NK-92 (cell line): ENCODE data around the gene LIN28A.
A peak's percentile ranks its signal among the peaks of the same experiment; 100 is the strongest.
"Not testable (repeated sequence)": the region's sequence is repeated elsewhere in the genome, so short reads cannot be mapped to it uniquely, and the experiment has no call there.

ENCODE experiments used
- DNase-seq: peaks from one replicate; lab custom pipeline; 2025; ENCODE audit not compliant: unreplicated experiment; lab: John Stamatoyannopoulos, UW

LIN28A gene, protein sequence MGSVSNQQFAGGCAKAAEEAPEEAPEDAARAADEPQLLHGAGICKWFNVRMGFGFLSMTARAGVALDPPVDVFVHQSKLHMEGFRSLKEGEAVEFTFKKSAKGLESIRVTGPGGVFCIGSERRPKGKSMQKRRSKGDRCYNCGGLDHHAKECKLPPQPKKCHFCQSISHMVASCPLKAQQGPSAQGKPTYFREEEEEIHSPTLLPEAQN

GRCh38 chr1:26410706-26411623 is at the start of gene LIN28A:
LIN28A (plus strand) TSS chr1:26410817; CDS start chr1:26410892, 75 bp downstream.
- DNase-seq: no peak

DNA sequence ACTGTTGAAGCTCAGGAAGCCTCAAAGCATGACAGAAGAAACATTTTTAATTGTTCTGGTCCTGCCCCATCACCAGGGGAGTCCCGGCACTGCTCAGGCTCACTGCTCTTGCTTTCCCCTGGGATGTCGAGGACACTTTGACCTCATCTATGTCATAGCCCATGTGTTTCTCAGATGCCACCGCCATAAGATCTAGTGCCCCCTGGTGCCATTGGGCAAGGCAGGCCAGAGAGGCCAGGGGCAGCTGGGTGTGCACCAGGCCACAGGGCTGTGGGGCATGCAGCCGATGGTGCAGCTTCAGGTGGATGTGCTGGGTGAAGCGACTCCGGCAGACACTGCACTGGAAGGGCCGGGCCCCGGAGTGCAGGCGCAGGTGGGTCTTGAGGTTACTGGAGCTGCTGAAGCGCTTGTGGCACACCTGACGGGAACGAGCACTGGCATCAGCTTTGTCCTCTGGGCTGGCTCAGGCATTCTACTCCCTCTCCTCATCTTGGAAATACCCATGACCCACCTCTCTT is 49.0 kb upstream of the LIN28A start:
- no peak for DNase-seq

GRCh38 chr1:26362331-26362730 is 48.3 kb upstream of the LIN28A start:
- no peak for DNase-seq

DNA sequence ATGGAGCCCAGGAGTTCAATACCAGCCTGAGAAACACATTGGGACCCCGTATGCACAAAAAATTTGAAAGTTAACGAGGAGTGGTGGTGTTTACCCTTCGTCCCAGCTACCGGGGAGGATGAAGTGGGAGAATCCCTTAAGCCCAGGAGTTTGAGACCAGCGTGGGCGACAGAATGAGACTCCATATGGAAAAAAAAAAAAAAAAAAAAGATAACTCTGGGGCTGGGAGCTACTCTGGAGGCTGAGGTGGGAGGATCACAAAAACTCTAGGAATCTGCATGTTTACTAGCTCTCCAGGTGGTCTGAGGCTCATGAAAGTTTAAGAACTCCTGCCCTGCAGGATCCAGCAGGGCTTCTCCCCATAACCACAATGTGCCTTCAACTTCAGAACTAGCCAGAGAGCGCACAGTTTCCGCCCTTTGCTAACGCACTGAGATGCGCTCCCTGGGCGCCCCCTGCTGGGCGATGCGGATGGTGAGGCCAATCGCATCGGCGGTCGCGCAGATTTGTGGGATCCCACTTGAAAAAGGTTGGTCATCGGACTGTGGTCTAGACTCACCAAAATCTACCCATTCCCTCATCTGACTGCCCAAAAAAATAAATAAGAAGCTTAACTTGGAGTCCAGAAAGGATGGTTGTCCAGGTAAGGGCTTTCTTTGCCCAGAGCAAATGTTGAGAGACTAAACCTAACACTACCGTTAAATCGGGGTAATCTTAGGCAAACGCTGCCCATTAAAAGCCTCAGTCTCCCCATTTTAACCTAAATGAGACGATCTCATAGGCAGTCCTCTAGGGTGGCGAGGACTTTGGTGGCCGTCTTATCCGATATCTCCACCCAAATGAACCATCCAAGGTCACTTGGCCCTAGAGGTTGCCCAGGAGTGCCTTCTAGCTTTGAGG is 46.8 kb upstream of the LIN28A start:
- no peak for DNase-seq

DNA sequence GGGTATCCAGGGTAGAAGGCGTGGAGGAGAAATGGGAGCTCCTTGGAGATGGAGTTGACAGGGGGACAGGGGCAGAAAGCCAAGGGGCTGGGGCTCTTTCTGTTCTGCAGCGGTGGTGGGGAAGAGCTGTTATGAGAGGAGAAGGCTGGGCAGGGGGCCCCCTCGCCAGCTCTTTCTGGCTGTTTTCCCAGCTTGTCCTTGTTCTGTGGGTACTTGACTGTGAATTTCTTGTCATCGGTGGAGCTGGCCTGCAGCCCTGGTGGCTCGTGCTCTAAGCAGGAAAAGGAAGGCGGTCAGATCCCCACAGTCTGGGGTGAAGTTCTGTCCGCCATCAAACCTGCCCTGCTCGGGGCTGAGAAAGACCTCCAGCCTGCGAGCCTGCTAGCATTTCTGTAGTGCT is 45.7 kb upstream of the LIN28A start:
- DNase-seq: no peak

DNA sequence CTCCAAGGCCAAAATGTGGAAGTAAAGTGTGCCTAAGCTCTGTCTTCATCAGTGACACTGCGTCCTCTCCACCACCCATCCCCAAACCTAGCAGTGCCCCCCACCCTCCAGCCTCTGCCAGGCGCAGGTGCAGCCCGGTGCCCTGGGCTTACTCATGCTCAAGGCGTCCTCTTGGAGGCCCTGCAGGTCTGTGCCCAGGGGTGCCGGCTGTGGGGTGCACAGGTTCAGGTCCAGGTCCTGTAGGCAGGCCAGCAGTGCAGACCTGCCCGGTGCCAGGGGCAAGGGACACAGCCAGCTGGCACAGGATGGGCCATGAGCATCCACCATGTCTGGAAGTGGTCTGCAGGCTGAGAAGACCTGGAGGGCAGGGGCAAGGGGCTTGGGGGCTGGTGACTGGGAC is 43.2 kb upstream of the LIN28A start:
- no peak for DNase-seq

DNA sequence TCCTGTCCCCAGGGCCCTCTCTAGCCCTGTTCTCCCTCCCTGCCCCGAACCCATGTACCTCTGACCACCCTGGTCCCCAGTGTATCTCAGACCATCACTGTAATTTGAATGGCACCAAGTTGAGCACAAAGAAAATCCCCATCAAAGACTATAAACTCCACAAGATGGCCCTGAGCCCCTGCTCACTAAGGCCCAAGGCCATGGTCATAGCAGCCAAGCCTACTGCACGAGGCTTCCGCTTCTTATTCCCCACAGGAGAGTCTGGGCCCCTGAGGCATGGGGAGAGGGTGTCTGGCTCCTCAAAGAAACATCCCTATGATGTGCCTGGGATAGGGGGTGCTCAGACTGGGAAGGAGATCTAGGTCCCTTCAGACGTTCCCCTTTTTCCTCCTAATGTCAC is 42.6 kb upstream of the LIN28A start:
- no peak for DNase-seq

GRCh38 chr1:26368486-26368885 is 42.1 kb upstream of the LIN28A start:
- DNase-seq: no peak

DNA sequence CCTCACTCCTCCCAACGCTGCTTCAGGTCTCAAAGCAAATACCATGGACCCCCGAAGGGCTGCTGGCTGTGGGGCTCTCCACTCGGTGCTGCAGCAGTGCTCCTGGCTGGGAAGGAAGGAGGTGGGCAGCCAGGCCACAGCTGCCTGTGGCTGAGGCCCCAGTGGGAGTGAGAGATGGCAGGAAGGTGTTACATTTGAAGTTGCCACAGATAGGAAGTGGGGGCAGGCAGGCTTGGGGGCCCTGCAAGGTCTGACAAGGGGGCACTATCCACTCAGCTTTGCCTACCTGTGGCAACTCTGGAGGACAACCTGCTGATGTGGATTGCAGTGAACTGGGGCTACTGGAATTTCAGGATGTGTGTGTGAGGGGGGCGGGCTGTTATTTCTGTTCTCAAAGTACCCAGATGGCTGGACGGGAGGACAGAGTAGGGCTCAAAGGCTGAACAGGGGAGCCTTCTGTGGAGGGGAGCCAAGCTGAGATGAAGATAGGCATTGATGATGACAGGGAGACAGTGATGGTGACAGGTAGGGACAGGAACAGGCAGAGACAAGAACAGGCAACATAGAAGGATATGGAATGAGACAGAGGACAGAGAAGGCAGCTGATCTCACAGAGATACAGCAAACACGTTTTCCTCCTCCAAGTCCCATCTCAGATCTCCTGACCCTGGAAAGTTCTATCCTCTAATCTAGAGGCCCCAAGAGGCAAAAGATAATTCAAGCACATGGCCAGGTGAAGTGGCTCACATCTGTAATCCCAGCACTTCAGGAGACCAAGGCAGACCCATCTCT is 39.8 kb upstream of the LIN28A start:
- DNase-seq: no peak

- DNase-seq: no peak
These were observed 38.6 kb upstream of the LIN28A start for GRCh38 chr1:26372039-26372438.

DNA sequence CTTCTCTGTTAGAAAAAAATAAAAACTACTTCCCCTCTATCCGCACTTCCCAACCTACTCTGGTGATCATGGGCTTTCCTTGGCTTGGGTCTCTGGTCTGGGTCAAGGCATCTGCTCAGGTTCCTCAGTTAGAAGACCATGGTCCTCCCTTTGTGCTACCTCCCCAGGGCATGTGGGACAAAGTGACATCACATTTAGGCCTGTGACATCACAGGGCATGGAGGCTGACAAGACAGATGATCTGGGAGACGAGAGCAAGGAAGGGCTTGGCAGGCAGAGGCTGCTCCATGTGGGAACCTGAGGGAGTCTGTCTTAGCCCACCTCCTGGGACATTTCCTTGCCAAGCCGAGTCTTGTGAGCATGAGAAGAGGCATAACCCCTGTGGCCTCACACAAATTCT is 38.0 kb upstream of the LIN28A start, which contains the start of gene ZNF683:
ZNF683 (minus strand) TSS at position 140 of the 400 bp plus-strand sequence. CDS start 4,179 bp downstream, outside the sequence.
- DNase-seq: not testable (repeated sequence)

GRCh38 chr1:26373281-26373680 is 37.3 kb upstream of the LIN28A start:
- DNase-seq: no peak

DNA sequence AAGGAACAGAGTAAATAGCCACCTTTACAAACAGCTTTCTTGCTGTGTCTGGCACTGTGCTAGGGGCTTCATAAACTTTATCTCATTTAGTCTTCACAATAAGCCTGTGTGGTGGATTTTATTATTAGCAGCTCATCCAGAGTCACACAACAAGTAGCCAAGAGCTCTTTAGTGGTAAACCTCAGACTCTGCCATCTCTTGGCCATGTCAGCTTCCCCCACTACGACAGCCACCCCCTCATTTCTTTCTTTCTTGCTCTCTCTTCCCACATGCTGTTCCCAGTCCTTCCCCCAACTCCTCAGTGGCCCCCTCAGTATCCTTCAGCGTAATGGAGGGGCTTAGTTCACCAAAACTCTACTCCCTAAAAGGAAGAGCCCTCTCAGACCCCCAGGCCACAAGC is 36.8 kb upstream of the LIN28A start:
- no peak for DNase-seq

- DNase-seq: not testable (repeated sequence)
These were observed 36.3 kb upstream of the LIN28A start for GRCh38 chr1:26374361-26374760.

- no peak for DNase-seq
These were observed 35.5 kb upstream of the LIN28A start for GRCh38 chr1:26375081-26375480.

DNA sequence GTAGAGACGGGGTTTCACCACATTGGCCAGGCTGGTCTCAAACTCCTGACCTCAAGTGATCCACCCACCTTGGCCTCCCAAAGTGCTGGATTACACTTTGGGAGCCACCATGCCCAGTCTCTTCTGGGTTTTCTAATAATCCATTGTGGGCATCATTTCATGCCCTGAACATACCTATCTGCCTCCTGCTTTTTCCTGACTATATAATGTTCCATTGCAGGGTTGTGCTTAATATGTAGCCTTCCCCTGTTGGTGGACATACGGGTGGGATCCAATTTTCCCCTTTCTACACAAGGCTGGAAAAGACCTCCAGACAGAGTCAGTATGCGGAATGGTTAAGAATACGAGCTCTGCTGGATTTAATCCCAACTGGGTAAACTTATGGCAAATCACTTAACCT is 34.6 kb upstream of the LIN28A start:
- no peak for DNase-seq

GRCh38 chr1:26378088-26378878 is 32.3 kb upstream of the LIN28A start:
- peak; percentile 28 for DNase-seq

DNA sequence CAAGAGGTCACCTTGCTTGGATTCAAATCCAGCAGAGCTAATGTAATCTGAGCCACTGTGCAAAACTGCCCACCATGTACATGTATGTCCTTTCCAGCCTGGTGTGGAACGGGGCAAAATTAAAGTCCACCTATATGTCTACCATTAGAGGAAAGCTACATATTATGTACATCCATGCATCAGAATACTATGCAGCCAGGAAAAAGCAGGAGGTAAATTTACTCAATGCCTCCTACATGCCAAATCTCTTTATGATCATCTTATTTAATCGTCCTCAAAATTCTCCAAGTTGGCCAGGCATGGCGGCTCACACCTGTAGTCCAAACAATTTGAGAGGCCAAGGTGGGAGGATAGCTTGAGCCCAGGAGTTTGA is 31.8 kb upstream of the LIN28A start:
- DNase-seq: no peak

DNA sequence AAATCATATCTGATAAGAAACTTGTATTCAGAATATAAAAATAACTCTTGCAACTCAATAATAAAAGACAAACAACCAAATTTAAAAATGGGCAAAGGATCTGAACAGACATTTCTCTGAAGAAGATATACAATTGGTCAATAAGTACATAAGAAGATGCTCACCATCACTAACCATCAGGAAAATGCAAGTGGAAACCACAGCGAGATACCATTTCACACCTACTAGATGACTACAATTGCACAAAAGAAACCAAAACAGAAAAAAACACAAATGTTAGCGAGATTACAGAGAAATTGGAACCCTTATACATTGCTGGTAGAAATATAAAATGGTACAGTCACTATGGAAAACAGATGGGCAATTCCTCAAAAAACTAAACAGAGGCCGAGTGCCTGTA is 26.5 kb upstream of the LIN28A start:
- DNase-seq: no peak
